H1 (cell line): Measurements from ENCODE around the gene CCDC121. TPM values are rescaled to one million over a fixed set of nuclear protein-coding genes. Genes with fewer than 3 reads are reported as not detected.

Experiments
- CTCF ChIA-PET: fragments of 300-600 bp; sonication (Branson Sonifier 250); formaldehyde crosslinking; loops from one replicate; lab custom pipeline; 2021; ENCODE audit not compliant: partially characterized antibody; lab: Charles Lee
- POLR2A ChIA-PET: fragments of 300-600 bp; sonication (Branson Sonifier 250); formaldehyde crosslinking; loops from one replicate; lab custom pipeline; 2021; ENCODE audit warnings: inconsistent platforms; ENCODE audit not compliant: partially characterized antibody; lab: Charles Lee
- DNase-seq, 2 experiments: peaks; one replicate each; pipeline versions ENCODE4 v3.0.0 to v3.0.0-alpha.2; 2010 to 2022; ENCODE audit warnings: low spot score in 2 of 2, low read depth in 1 of 2, mixed read lengths in 1 of 2
- FAIRE-seq: peaks from 2 replicates; lab custom pipeline; 2011; peaks lifted over from hg19 to GRCh38; lab: Jason Lieb, UNC
- H2AFZ ChIP-seq: 2 replicates; pipeline ENCODE4 v1.8.1; 2012; ENCODE audit warnings: low read length, inconsistent platforms
- H2AK5ac ChIP-seq: 2 replicates; pipeline ENCODE4 v1.6.1; 2013; ENCODE audit warnings: low read depth, low read length
- H2BK120ac ChIP-seq: replicated peaks from 2 replicates; pipeline ENCODE3; 2013; ENCODE audit warnings: low read depth, low read length, inconsistent platforms
- H2BK12ac ChIP-seq: 2 replicates; pipeline ENCODE4 v1.6.1; 2013; ENCODE audit warnings: low read depth, low read length
- H2BK15ac ChIP-seq: 2 replicates; pipeline ENCODE4 v1.6.1; 2013; ENCODE audit warnings: low read length
- H2BK20ac ChIP-seq: 2 replicates; pipeline ENCODE4 v1.6.1; 2013; ENCODE audit warnings: low read length
- H2BK5ac ChIP-seq: 2 replicates; pipeline ENCODE4 v1.6.1; 2013; ENCODE audit warnings: low read depth, low read length
- H3K14ac ChIP-seq: 2 replicates; pipeline ENCODE4 v1.6.1; 2013; ENCODE audit warnings: inconsistent platforms; ENCODE audit not compliant: insufficient read length
- H3K18ac ChIP-seq: 2 replicates; pipeline ENCODE4 v1.6.1; 2013; ENCODE audit warnings: low read length; ENCODE audit errors: extremely low read depth
- H3K23ac ChIP-seq: 2 replicates; pipeline ENCODE4 v1.6.1; 2013; ENCODE audit warnings: inconsistent platforms; ENCODE audit not compliant: insufficient read length
- H3K23me2 ChIP-seq: 2 replicates; pipeline ENCODE4 v1.6.1; 2013; ENCODE audit warnings: low read depth, low read length
- H3K27ac ChIP-seq: 2 replicates; pipeline ENCODE4 v1.6.1; 2011; ENCODE audit warnings: low read depth, low read length, inconsistent platforms
- H3K27me3 ChIP-seq, 4 experiments: replicated peaks in 1 of 4; 1 replicate in 1 of 4; 2 replicates in 3 of 4; pipeline versions ENCODE4 v1.6.1 to v1.8.1; 2011 to 2013; ENCODE audit warnings: low read length in 3 of 4, mild to moderate bottlenecking in 3 of 4, inconsistent platforms in 2 of 4, mixed read lengths in 2 of 4, moderate library complexity in 1 of 4; ENCODE audit not compliant: control insufficient read depth in 3 of 4, insufficient read depth in 3 of 4; ENCODE audit errors: extremely low read depth in 1 of 4
- H3K36me3 ChIP-seq, 4 experiments: 2 replicates each; pipeline versions ENCODE4 v1.6.1 to v1.8.1; 2011 to 2013; ENCODE audit warnings: mild to moderate bottlenecking in 4 of 4, low read length in 3 of 4, moderate library complexity in 2 of 4, control low read depth in 1 of 4, inconsistent platforms in 1 of 4; ENCODE audit not compliant: insufficient read depth in 4 of 4, control insufficient read depth in 2 of 4
- H3K4ac ChIP-seq: replicated peaks from 2 replicates; pipeline ENCODE3; 2013; ENCODE audit warnings: low read length, low read depth, mixed read lengths, inconsistent platforms; ENCODE audit not compliant: insufficient read length
- H3K4me1 ChIP-seq, 4 experiments: replicated peaks in 1 of 4; 1 replicate in 1 of 4; 2 replicates in 3 of 4; pipeline versions ENCODE4 v1.6.1 to v1.8.1; 2011 to 2013; ENCODE audit warnings: low read length in 3 of 4, inconsistent platforms in 2 of 4, mixed read lengths in 1 of 4; ENCODE audit not compliant: insufficient read depth in 4 of 4, control insufficient read depth in 3 of 4
- H3K4me2 ChIP-seq, 2 experiments: 2 replicates each; pipeline versions ENCODE4 v1.6.1 to v1.8.1; 2011 to 2013; ENCODE audit warnings: low read depth in 2 of 2, low read length in 2 of 2, control low read depth in 1 of 2, inconsistent platforms in 1 of 2, mild to moderate bottlenecking in 1 of 2; ENCODE audit not compliant: insufficient read depth in 1 of 2
- H3K4me3 ChIP-seq, 4 experiments: fragments of 200-600, 300-600 bp in 1 of 4; sonication (generic), shearing (Covaris generic), sonication (Bioruptor Twin) in 1 of 4; 2 replicates each; pipeline versions ENCODE4 v1.5.1 to v1.8.1; 2011 to 2016; ENCODE audit warnings: low read length in 4 of 4, low read depth in 3 of 4, control low read depth in 2 of 4, inconsistent platforms in 2 of 4, mild to moderate bottlenecking in 2 of 4, mixed read lengths in 1 of 4, moderate library complexity in 1 of 4; ENCODE audit not compliant: insufficient read depth in 2 of 4; ENCODE audit errors: extremely low read depth in 1 of 4
- H3K56ac ChIP-seq: replicated peaks from 2 replicates; pipeline ENCODE3; 2013; ENCODE audit warnings: low read depth, mild to moderate bottlenecking, mixed read lengths, low read length, inconsistent platforms; ENCODE audit not compliant: insufficient read length
- H3K79me1 ChIP-seq: 2 replicates; pipeline ENCODE4 v1.6.1; 2013; ENCODE audit warnings: low read depth, low read length, control low read depth
- H3K79me2 ChIP-seq, 2 experiments: 2 replicates each; pipeline versions ENCODE4 v1.6.1 to v1.8.1; 2012 to 2013; ENCODE audit warnings: low read length in 2 of 2, mild to moderate bottlenecking in 2 of 2, inconsistent platforms in 1 of 2; ENCODE audit not compliant: insufficient read depth in 2 of 2, control insufficient read depth in 1 of 2
- H3K9ac ChIP-seq, 4 experiments: replicated peaks in 1 of 4; 1 replicate in 1 of 4; 2 replicates in 3 of 4; pipeline versions ENCODE4 v1.6.1 to v1.8.1; 2011 to 2013; ENCODE audit warnings: low read depth in 3 of 4, low read length in 3 of 4, control low read depth in 2 of 4, mild to moderate bottlenecking in 2 of 4, moderate library complexity in 2 of 4, inconsistent platforms in 1 of 4; ENCODE audit errors: extremely low read depth in 1 of 4
- H3K9me3 ChIP-seq, 2 experiments: 2 replicates each; pipeline versions ENCODE4 v1.6.1 to v1.8.1; 2012 to 2013; ENCODE audit warnings: mild to moderate bottlenecking in 2 of 2, moderate library complexity in 2 of 2, control low read depth in 1 of 2, inconsistent platforms in 1 of 2, low read depth in 1 of 2, low read length in 1 of 2, mixed read lengths in 1 of 2; ENCODE audit not compliant: insufficient read depth in 2 of 2
- H4K20me1 ChIP-seq, 2 experiments: replicated peaks in 1 of 2; 2 replicates each; pipeline versions ENCODE3 to v1.8.1; 2011 to 2013; ENCODE audit warnings: inconsistent platforms in 2 of 2, low read length in 2 of 2, mild to moderate bottlenecking in 1 of 2; ENCODE audit not compliant: insufficient read depth in 2 of 2, control insufficient read depth in 1 of 2
- H4K5ac ChIP-seq: 2 replicates; pipeline ENCODE4 v1.6.1; 2013; ENCODE audit warnings: low read length, low read depth, mixed read lengths, inconsistent platforms; ENCODE audit not compliant: insufficient read length
- H4K8ac ChIP-seq: 2 replicates; pipeline ENCODE4 v1.8.0; 2013; ENCODE audit warnings: mild to moderate bottlenecking, moderate library complexity, low read length, inconsistent platforms; ENCODE audit not compliant: insufficient read depth; ENCODE audit errors: extremely low read depth
- H4K91ac ChIP-seq: replicated peaks from 2 replicates; pipeline ENCODE3; 2013; ENCODE audit warnings: low read length, mixed read lengths, inconsistent platforms; ENCODE audit not compliant: insufficient read length
- JUN ChIP-seq: IDR thresholded peaks from 2 replicates; pipeline ENCODE4 v1.6.1; 2011; ENCODE audit warnings: low read depth, mild to moderate bottlenecking, improper control_type of control experiment, low read length
- RXRA ChIP-seq: IDR thresholded peaks from 2 replicates; pipeline ENCODE4 v1.6.1; 2011; ENCODE audit warnings: low read depth, mild to moderate bottlenecking, low read length, moderate library complexity; ENCODE audit not compliant: insufficient read depth
- WGBS, 2 experiments: shearing (Covaris generic) in 1 of 2; methylation state at CpG; one replicate each; pipeline versions ENCODE4 v1.1.6 to v1.1.7; 2013 to 2015; ENCODE audit warnings: low lambda C conversion rate in 2 of 2, mixed read lengths in 2 of 2, inconsistent platforms in 1 of 2, low coverage in 1 of 2, missing lambda C conversion rate in 1 of 2; ENCODE audit not compliant: insufficient replicate concordance in 2 of 2, insufficient coverage in 1 of 2, insufficient read length in 1 of 2; ENCODE audit errors: extremely low coverage in 1 of 2, missing lambda C conversion rate in 1 of 2; 5-methylcytosine and 5-hydroxymethylcytosine counted together
- polyA plus RNA-seq, 7 experiments: library from polyadenylated mRNA; depleted of rRNA in 3 of 7; stranded (reverse) in 5 of 7; unstranded in 2 of 7; fragments of >200 nt in 5 of 7; fragments of 200-250 nt in 2 of 7; gene quantifications; 1 replicate in 5 of 7; 2 replicates in 1 of 7; 4 replicates in 1 of 7; pipeline versions ENCODE4 v1.2.1 to v1.2.3, GENCODE V29; 2011 to 2013; ENCODE audit warnings: missing spikeins in 2 of 7, mixed read lengths in 2 of 7
- total RNA-seq: library from RNA; stranded (reverse); fragmentation: NEBNext Ultra II Directional; extraction: Animal tissue kit (Norgen Biotek cat#: 25700); gene quantifications from 2 replicates; pipeline ENCODE4 v1.2.1, GENCODE V29; 2021

The CCDC121 gene
- total and polyA plus RNA-seq, 2 of the 8 experiments (the other 6 are each of a cell fraction or from before 2014, with no cell fraction given): 0.68 to 1.5 TPM

- H3K9ac ChIP-seq: no peak overlapping the region
- no peaks in the 10 kb centered on the region for H3K79me1 ChIP-seq
- H2BK15ac ChIP-seq: no peak overlapping the region
- no peaks in the 10 kb centered on the region for H3K9me3 ChIP-seq
- H4K91ac ChIP-seq: no peak overlapping the region
- no peak overlapping the region for H3K56ac ChIP-seq
- peaks cover 19 to 66% (median 53%) of the 10 kb centered on the region in 4 experiments for H3K36me3 ChIP-seq
- H3K27ac ChIP-seq: no peak overlapping the region
- no peak overlapping the region for H4K8ac ChIP-seq
- H2BK12ac ChIP-seq: no peak overlapping the region
- no peak overlapping the region for H3K4ac ChIP-seq
- no peaks in the 10 kb centered on the region for H3K79me2 ChIP-seq
- no peak overlapping the region for H2BK120ac ChIP-seq
- H3K18ac ChIP-seq: no peak overlapping the region
- H3K23me2 ChIP-seq: no peaks in the 10 kb centered on the region
- ChIA-PET POLR2A (interaction anchor here (1.0 to 2.2 kb wide), 3 partner anchors 10 to 153 kb away, joined by 3 to 6 read pairs (median 5); partner anchors contain the start of genes SLC4A1AP and SUPT7L), CTCF (no interaction called here)
- H3K4me2 ChIP-seq: no peak overlapping the region
- FAIRE-seq (no peak), DNase-seq (no peak)
- peaks cover 0 to 2% of the 10 kb centered on the region in 2 experiments for H4K20me1 ChIP-seq
- no peak overlapping the region for H2AK5ac ChIP-seq
- no peaks in the 10 kb centered on the region for H3K4me1 ChIP-seq
- no peaks in the 10 kb centered on the region for H3K27me3 ChIP-seq
- H4K5ac ChIP-seq: no peak overlapping the region
- H3K14ac ChIP-seq: no peak overlapping the region
- H3K4me3 ChIP-seq: no peak overlapping the region
- 60% methylated on average over 3 of the region's 3 CpGs; no CpG with 5 or more reads in 1 of the 2 experiments for WGBS, 2 experiments
- TF ChIP-seq JUN: no peak
- TF ChIP-seq RXRA: no peak
- no peak overlapping the region for H2BK5ac ChIP-seq
- no peak overlapping the region for H2BK20ac ChIP-seq
- H2AFZ ChIP-seq: no peak overlapping the region
- no peak overlapping the region for H3K23ac ChIP-seq
Measured at GRCh38 chr2:27638709-27639108, 9.9 kb upstream of the CCDC121 start.
